Activated B cell treated with CpG ODN at 0.5 μM for 24 hours (primary cell): Measurements from ENCODE around the gene TEX264. TPM values are rescaled to one million over a fixed set of nuclear protein-coding genes. Genes with fewer than 3 reads are reported as not detected.

Source experiments
- ATAC-seq: fragments of 200-7000 bp; cut with Tn5 transposase; one replicate; pipeline ENCODE4 v1.10.0; 2021; ENCODE audit warnings: low read depth, mild to moderate bottlenecking, moderate library complexity
- CTCF ChIA-PET: fragments of 350-600 bp; sonication (Branson Sonifier 250); formaldehyde crosslinking; loops from one replicate; lab custom pipeline; 2021; ENCODE audit warnings: antibody characterized with exemption; lab: Charles Lee
- POLR2A ChIA-PET: fragments of 350-600 bp; sonication (Branson Sonifier 250); formaldehyde crosslinking; loops from one replicate; lab custom pipeline; 2021; ENCODE audit warnings: antibody characterized with exemption; lab: Charles Lee
- DNase-seq: peaks from one replicate; pipeline ENCODE4 v3.0.0; 2022
- H3K27ac Mint-ChIP-seq: one replicate; pipeline ENCODE4 v1.8.0; 2020; ENCODE audit warnings: mixed read lengths
- H3K27me3 Mint-ChIP-seq: one replicate; pipeline ENCODE4 v1.8.0; 2021; ENCODE audit warnings: mixed read lengths
- H3K36me3 Mint-ChIP-seq: one replicate; pipeline ENCODE4 v1.8.0; 2021; ENCODE audit warnings: low read depth, mixed read lengths
- H3K4me1 Mint-ChIP-seq: one replicate; pipeline ENCODE4 v1.8.0; 2021; ENCODE audit warnings: mixed read lengths
- H3K4me3 Mint-ChIP-seq: one replicate; pipeline ENCODE4 v1.8.0; 2020; ENCODE audit warnings: mild to moderate bottlenecking, mixed read lengths
- H3K9me3 Mint-ChIP-seq: one replicate; pipeline ENCODE4 v1.8.0; 2020; ENCODE audit warnings: mixed read lengths
- CTCF ChIP-seq: fragments of 200-600 bp; IDR thresholded peaks from one replicate; pipeline ENCODE4 v1.8.0; 2022; ENCODE audit warnings: antibody characterized with exemption, mild to moderate bottlenecking
- intact Hi-C: fragments of 100-400 bp; cut with micrococcal nuclease; formaldehyde crosslinking; loops from one replicate; pipeline ENCODE4 v1.15.1; 2024
- total RNA-seq: library from RNA; stranded (reverse); gene quantifications from 2 replicates; pipeline ENCODE4 v1.2.3, GENCODE V29; 2022

TEX264 gene
- total RNA-seq, 1 donor from 2014 or later, result 24.4 TPM

GRCh38 chr3:51657234-51657633, 13.8 kb upstream of the TEX264 start:
- H3K27me3 Mint-ChIP-seq, result no peaks in the 10 kb centered on the region
- no peaks in the 10 kb centered on the region for H3K4me1 Mint-ChIP-seq
- H3K9me3 Mint-ChIP-seq, result no peaks in the 10 kb centered on the region
- CTCF ChIA-PET, result no interaction called here
- no peak for TF ChIP-seq CTCF
- POLR2A ChIA-PET, result no interaction called here
- intact Hi-C loops, result no loop called here
- ATAC-seq, result no peak
- H3K36me3 Mint-ChIP-seq, result peaks cover 66% of the 10 kb centered on the region
- no peak overlapping the region for H3K4me3 Mint-ChIP-seq
- no peak overlapping the region for H3K27ac Mint-ChIP-seq
- no peak for DNase-seq

- Mint-ChIP-seq H3K9me3 (no peaks in the 10 kb centered on the region), H3K27me3 (no peaks in the 10 kb centered on the region), H3K27ac (peak overlapping the region; percentile 30), H3K36me3 (peaks cover 77% of the 10 kb centered on the region), H3K4me1 (no peaks in the 10 kb centered on the region), H3K4me3 (no peak overlapping the region)
- ChIA-PET POLR2A (no interaction called here), CTCF (no interaction called here)
- no peak for ATAC-seq
- DNase-seq, result no peak
- TF ChIP-seq CTCF, result no peak
- intact Hi-C loops, result no loop called here
Measured at GRCh38 chr3:51659942-51660341, 11.1 kb upstream of the TEX264 start.

- H3K4me1 Mint-ChIP-seq, result no peaks in the 10 kb centered on the region
- DNase-seq (no peak), ATAC-seq (no peak)
- no peaks in the 10 kb centered on the region for H3K9me3 Mint-ChIP-seq
- no peak overlapping the region for H3K27ac Mint-ChIP-seq
- H3K27me3 Mint-ChIP-seq, result no peaks in the 10 kb centered on the region
- TF ChIP-seq CTCF, result no peak
- intact Hi-C loops, result no loop called here
- no peak overlapping the region for H3K4me3 Mint-ChIP-seq
- POLR2A ChIA-PET, result interaction anchor here (0.6 kb wide), 1 partner anchor 162 kb away, joined by 9 read pairs; no protein-coding TSS in a partner anchor
- peaks cover 60% of the 10 kb centered on the region for H3K36me3 Mint-ChIP-seq
- CTCF ChIA-PET, result no interaction called here
Measured at GRCh38 chr3:51662456-51662855, 8.6 kb upstream of the TEX264 start.

GRCh38 chr3:51668756-51669155, 2.3 kb upstream of the TEX264 start:
- Mint-ChIP-seq H3K4me1 (peaks cover 35% of the 10 kb centered on the region), H3K27me3 (no peaks in the 10 kb centered on the region), H3K36me3 (peaks cover 6% of the 10 kb centered on the region), H3K4me3 (no peak overlapping the region), H3K9me3 (no peaks in the 10 kb centered on the region), H3K27ac (no peak overlapping the region)
- intact Hi-C loops, result loop anchor here (1.0 kb wide), 1 partner anchor 166 kb away; no protein-coding TSS in a partner anchor
- ChIA-PET POLR2A (interaction anchor here (7.7 kb wide), 1 partner anchor 168 kb away, joined by 94 read pairs; the partner anchor contains the start of gene DCAF1), CTCF (interaction anchor here (0.9 to 6.7 kb wide), 5 partner anchors 12 to 279 kb away, joined by 3 to 89 read pairs (median 7); partner anchors contain the start of gene DCAF1)
- DNase-seq, result no peak
- ATAC-seq, result no peak
- no peak for TF ChIP-seq CTCF

GRCh38 chr3:51669241-51670052, 1.6 kb upstream of the TEX264 start:
- peaks cover 4% of the 10 kb centered on the region for H3K36me3 Mint-ChIP-seq
- no peaks in the 10 kb centered on the region for H3K27me3 Mint-ChIP-seq
- no peak for TF ChIP-seq CTCF
- H3K4me1 Mint-ChIP-seq, result peaks cover 41% of the 10 kb centered on the region
- no peaks in the 10 kb centered on the region for H3K9me3 Mint-ChIP-seq
- H3K27ac Mint-ChIP-seq, result peak overlapping the region; percentile 79
- DNase-seq (peak; percentile 70), ATAC-seq (no peak)
- ChIA-PET CTCF (interaction anchor here (0.7 to 6.7 kb wide), 10 partner anchors 12 to 279 kb away, joined by 3 to 89 read pairs (median 4); partner anchors contain the start of gene DCAF1), POLR2A (interaction anchor here (0.8 to 7.7 kb wide), 5 partner anchors 12 to 168 kb away, joined by 3 to 94 read pairs (median 5); partner anchors contain the start of gene DCAF1)
- H3K4me3 Mint-ChIP-seq, result peak overlapping the region; percentile 89
- intact Hi-C loops, result loop anchor here (1.0 to 5.0 kb wide), 4 partner anchors 167 to 1947 kb away; partner anchors contain the start of genes C3orf18, GMPPB, HEMK1 and UQCC5
